ENCODE measurements around the gene ARMH3. TPM values are rescaled to one million over a fixed set of nuclear protein-coding genes. Genes with fewer than 3 reads are reported as not detected.

ARMH3 gene
- total RNA-seq, 1 experiment from 2014 or later: 12.8 TPM

DNA sequence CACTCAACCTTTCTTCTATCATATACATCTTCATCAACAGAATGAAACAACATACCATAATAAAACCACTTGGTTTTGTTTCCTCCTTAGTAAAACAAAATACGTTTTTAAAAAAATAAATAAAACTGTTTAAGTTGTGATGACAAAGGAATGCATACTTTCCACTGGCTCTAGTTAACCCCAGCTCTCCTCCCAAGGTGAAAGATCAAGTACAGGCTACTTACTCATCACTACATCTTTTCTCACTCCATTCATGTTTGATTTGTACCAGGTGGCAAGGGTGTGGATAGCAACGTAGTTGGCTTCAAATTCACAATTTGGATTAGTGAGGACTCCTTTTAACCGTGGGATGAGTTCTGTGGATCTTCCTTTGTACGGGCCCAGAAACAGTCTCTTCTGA is 252.5 kb downstream of the ARMH3 start:
- intact Hi-C loops (cut with micrococcal nuclease; ENCODE audit: unreplicated experiment): no loop called here
- no TSS peak for BruUV-seq (replicated peaks)
- no peak overlapping the region for H3K4me2 ChIP-seq
- no peak overlapping the region for H3K27ac ChIP-seq
- no peaks in the 10 kb centered on the region for H3K27me3 ChIP-seq (ENCODE audit: insufficient read depth, low read depth)
- POLR2A ChIA-PET (ENCODE audit: unreplicated experiment): no interaction called here
- H3F3A ChIP-seq (ENCODE audit: insufficient read depth, low read depth): no peaks in the 10 kb centered on the region
- H4K20me1 ChIP-seq (ENCODE audit: insufficient read depth): peaks cover 10% of the 10 kb centered on the region; the same call in 1 of the 2 replicates
- TF ChIP-seq, protein P1, sequence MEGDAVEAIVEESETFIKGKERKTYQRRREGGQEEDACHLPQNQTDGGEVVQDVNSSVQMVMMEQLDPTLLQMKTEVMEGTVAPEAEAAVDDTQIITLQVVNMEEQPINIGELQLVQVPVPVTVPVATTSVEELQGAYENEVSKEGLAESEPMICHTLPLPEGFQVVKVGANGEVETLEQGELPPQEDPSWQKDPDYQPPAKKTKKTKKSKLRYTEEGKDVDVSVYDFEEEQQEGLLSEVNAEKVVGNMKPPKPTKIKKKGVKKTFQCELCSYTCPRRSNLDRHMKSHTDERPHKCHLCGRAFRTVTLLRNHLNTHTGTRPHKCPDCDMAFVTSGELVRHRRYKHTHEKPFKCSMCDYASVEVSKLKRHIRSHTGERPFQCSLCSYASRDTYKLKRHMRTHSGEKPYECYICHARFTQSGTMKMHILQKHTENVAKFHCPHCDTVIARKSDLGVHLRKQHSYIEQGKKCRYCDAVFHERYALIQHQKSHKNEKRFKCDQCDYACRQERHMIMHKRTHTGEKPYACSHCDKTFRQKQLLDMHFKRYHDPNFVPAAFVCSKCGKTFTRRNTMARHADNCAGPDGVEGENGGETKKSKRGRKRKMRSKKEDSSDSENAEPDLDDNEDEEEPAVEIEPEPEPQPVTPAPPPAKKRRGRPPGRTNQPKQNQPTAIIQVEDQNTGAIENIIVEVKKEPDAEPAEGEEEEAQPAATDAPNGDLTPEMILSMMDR (conservative IDR thresholded peaks at IDR 0.05): no peak
- TF ChIP-seq EZH2 (IDR thresholded peaks at IDR 0.05; ENCODE audit: low read depth): no peak
- CTCF ChIA-PET: interaction anchor here (0.7 kb wide), 1 partner anchor 37 kb away, joined by 10 read pairs; no protein-coding TSS in a partner anchor
- peaks cover 12% of the 10 kb centered on the region; the same call in 1 of the 2 replicates for H3K36me3 ChIP-seq (ENCODE audit: low read depth)
- no peaks in the 10 kb centered on the region for H3K79me2 ChIP-seq (ENCODE audit: low read depth)
- H3K9me3 ChIP-seq (ENCODE audit: insufficient read depth, low read depth): no peaks in the 10 kb centered on the region
- H3K4me3 ChIP-seq: no peak overlapping the region
- H3K9me2 ChIP-seq (ENCODE audit: insufficient read depth): no peaks in the 10 kb centered on the region
- H2AFZ ChIP-seq: no peak overlapping the region
- DNase-seq: no peak
- no peaks in the 10 kb centered on the region for H3K4me1 ChIP-seq (replicated peaks; ENCODE audit: insufficient read depth)

DNA sequence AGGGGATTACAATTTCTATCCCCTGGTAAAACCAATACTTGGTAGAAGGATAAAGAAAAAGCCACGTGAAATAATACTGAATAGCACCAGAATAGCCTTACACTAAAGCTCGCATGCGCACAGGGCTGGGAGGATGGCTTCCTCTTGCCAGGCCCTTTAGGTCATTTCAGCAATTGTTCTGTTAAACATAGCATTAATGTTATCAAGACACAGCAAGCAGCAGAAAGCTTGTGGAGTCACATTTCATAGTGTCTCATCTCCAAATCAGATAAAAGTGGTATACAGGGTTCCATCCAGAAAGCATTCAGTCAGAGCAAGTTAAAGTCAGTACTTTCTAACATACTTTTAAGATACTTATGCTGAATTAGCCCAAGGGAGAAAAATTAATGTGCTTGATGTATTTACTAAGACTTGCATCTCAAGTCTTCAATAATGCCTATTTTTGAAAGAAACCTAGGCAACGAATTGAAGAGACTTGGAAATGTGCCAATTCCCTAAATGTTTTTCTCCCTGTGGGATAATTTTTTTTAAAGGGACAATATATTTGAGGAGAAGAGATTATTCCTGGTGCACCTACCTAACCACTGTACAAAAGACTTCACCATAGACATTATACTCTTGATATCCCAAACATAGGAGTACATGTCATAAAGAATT is 258.4 kb downstream of the ARMH3 start:
- Histone ChIP-seq H3K27ac (no peak overlapping the region), H3K4me2 (no peak overlapping the region), H3K4me3 (no peak overlapping the region), H3K4me1 (replicated peaks; ENCODE audit: insufficient read depth) (no peaks in the 10 kb centered on the region), H3K79me2 (ENCODE audit: low read depth) (no peaks in the 10 kb centered on the region), H3K9me3 (ENCODE audit: insufficient read depth, low read depth) (no peaks in the 10 kb centered on the region), H2AFZ (no peak overlapping the region), H4K20me1 (ENCODE audit: insufficient read depth) (0 out of 2 replicates have a peak, but pooled peaks cover 15% of the 10 kb centered on the region), H3K36me3 (ENCODE audit: low read depth) (peaks cover 6% of the 10 kb centered on the region; the same call in 1 of the 2 replicates), H3F3A (ENCODE audit: insufficient read depth, low read depth) (no peaks in the 10 kb centered on the region; the same call in 1 of the 2 replicates), H3K9me2 (ENCODE audit: insufficient read depth) (no peaks in the 10 kb centered on the region), H3K27me3 (ENCODE audit: insufficient read depth, low read depth) (no peaks in the 10 kb centered on the region)
- no TSS peak for BruUV-seq (replicated peaks)
- intact Hi-C loops (cut with micrococcal nuclease; ENCODE audit: unreplicated experiment): no loop called here
- ChIA-PET POLR2A (ENCODE audit: unreplicated experiment) (no interaction called here), CTCF (no interaction called here)
- DNase-seq: no peak
- TF ChIP-seq, protein P1 (conservative IDR thresholded peaks at IDR 0.05): no peak
- no peak for TF ChIP-seq EZH2 (IDR thresholded peaks at IDR 0.05; ENCODE audit: low read depth)

Other genes with a start within 250 kb of the ARMH3 start
- gene OGA, start 237.7 kb downstream of the ARMH3 start, total RNA-seq (2021): 79.8 and 82.0 TPM in 2 replicates
- gene KCNIP2, start 212.4 kb downstream of the ARMH3 start, total RNA-seq (2021): 4.0 and 5.1 TPM in 2 replicates
- 12.5 and 16.9 TPM in 2 replicates for gene HPS6, start 9.2 kb upstream of the ARMH3 start, total RNA-seq (2021)
- 31.2 and 38.5 TPM in 2 replicates for gene LDB1, start 64.2 kb upstream of the ARMH3 start, total RNA-seq (2021)
- gene PPRC1, start 76.9 kb upstream of the ARMH3 start, total RNA-seq (2021): 22.9 and 25.1 TPM in 2 replicates
- gene NOLC1, start 96.2 kb upstream of the ARMH3 start, total RNA-seq (2021): 58.3 and 59.5 TPM in 2 replicates
- gene ELOVL3, start 170.1 kb upstream of the ARMH3 start, total RNA-seq (2021): 0.61 and 0.88 TPM in 2 replicates
- not detected in 2 replicates for gene PITX3, start 185.3 kb upstream of the ARMH3 start, total RNA-seq (2021)
- 18.6 and 28.3 TPM in 2 replicates for gene GBF1, start 189.4 kb upstream of the ARMH3 start, total RNA-seq (2021)

All from PC-9 (cell line).